ENCODE measurements around the gene KIN.

Gene KIN

GRCh38 chr10:7706534-7707073, 81.2 kb downstream of the KIN start:
- no peaks in the 10 kb centered on the region for H3K79me2 ChIP-seq (ENCODE audit: control insufficient read depth, low read length)
- no peaks in the 10 kb centered on the region for H4K20me1 ChIP-seq (ENCODE audit: control insufficient read depth, insufficient read depth, low read depth, low read length)
- no peaks in the 10 kb centered on the region for H3K9me2 ChIP-seq (replicated peaks; ENCODE audit: control insufficient read depth, low read length)
- no peaks in the 10 kb centered on the region for H3K4me1 ChIP-seq (ENCODE audit: control insufficient read depth, low read length)
- no peak overlapping the region for H3K4me3 ChIP-seq (ENCODE audit: low read length)
- H3K27me3 ChIP-seq (ENCODE audit: control insufficient read depth, low read length) = peaks cover 3% of the 10 kb centered on the region
- TF ChIP-seq CTCF (IDR thresholded peaks at IDR 0.05; ENCODE audit: low read depth, low read length, poor library complexity, severe bottlenecking) = no peak
- no peak for TF ChIP-seq EZH2phosphoT487 (IDR thresholded peaks at IDR 0.05; ENCODE audit: borderline replicate concordance, low read length)
- H3K27ac ChIP-seq (ENCODE audit: low read depth, low read length) = no peak overlapping the region
- H3K36me3 ChIP-seq (ENCODE audit: control insufficient read depth, low read length) = no peaks in the 10 kb centered on the region
- H3K4me2 ChIP-seq (ENCODE audit: low read length) = no peak overlapping the region
- H3F3A ChIP-seq (ENCODE audit: control insufficient read depth, insufficient read depth) = no peaks in the 10 kb centered on the region
- H3K9me3 ChIP-seq (ENCODE audit: control insufficient read depth, insufficient read depth, low read length) = no peaks in the 10 kb centered on the region

GRCh38 chr10:7705341-7705740, 82.5 kb downstream of the KIN start:
- peaks cover 3% of the 10 kb centered on the region for H3K27me3 ChIP-seq (ENCODE audit: control insufficient read depth, low read length)
- H3K4me1 ChIP-seq (ENCODE audit: control insufficient read depth, low read length) = no peaks in the 10 kb centered on the region
- no peak overlapping the region for H3K4me3 ChIP-seq (ENCODE audit: low read length)
- no peaks in the 10 kb centered on the region for H3K36me3 ChIP-seq (ENCODE audit: control insufficient read depth, low read length)
- no peaks in the 10 kb centered on the region for H4K20me1 ChIP-seq (ENCODE audit: control insufficient read depth, insufficient read depth, low read depth, low read length)
- H3K79me2 ChIP-seq (ENCODE audit: control insufficient read depth, low read length) = no peaks in the 10 kb centered on the region
- H3F3A ChIP-seq (ENCODE audit: control insufficient read depth, insufficient read depth) = no peaks in the 10 kb centered on the region
- H3K27ac ChIP-seq (ENCODE audit: low read depth, low read length) = no peak overlapping the region
- TF ChIP-seq CTCF (IDR thresholded peaks at IDR 0.05; ENCODE audit: low read depth, low read length, poor library complexity, severe bottlenecking) (no peak), EZH2phosphoT487 (IDR thresholded peaks at IDR 0.05; ENCODE audit: borderline replicate concordance, low read length) (no peak)
- H3K9me3 ChIP-seq (ENCODE audit: control insufficient read depth, insufficient read depth, low read length) = no peaks in the 10 kb centered on the region
- no peak overlapping the region for H3K4me2 ChIP-seq (ENCODE audit: low read length)
- no peaks in the 10 kb centered on the region for H3K9me2 ChIP-seq (replicated peaks; ENCODE audit: control insufficient read depth, low read length)

- Histone ChIP-seq H3K9me2 (replicated peaks; ENCODE audit: control insufficient read depth, low read length) (no peaks in the 10 kb centered on the region), H3K4me1 (ENCODE audit: control insufficient read depth, low read length) (no peaks in the 10 kb centered on the region), H3K36me3 (ENCODE audit: control insufficient read depth, low read length) (no peaks in the 10 kb centered on the region), H3K27me3 (ENCODE audit: control insufficient read depth, low read length) (peaks cover 3% of the 10 kb centered on the region), H3K27ac (ENCODE audit: low read depth, low read length) (no peak overlapping the region), H3K79me2 (ENCODE audit: control insufficient read depth, low read length) (no peaks in the 10 kb centered on the region), H3K4me2 (ENCODE audit: low read length) (no peak overlapping the region), H3K9me3 (ENCODE audit: control insufficient read depth, insufficient read depth, low read length) (no peaks in the 10 kb centered on the region), H3F3A (ENCODE audit: control insufficient read depth, insufficient read depth) (no peaks in the 10 kb centered on the region), H4K20me1 (ENCODE audit: control insufficient read depth, insufficient read depth, low read depth, low read length) (no peaks in the 10 kb centered on the region), H3K4me3 (ENCODE audit: low read length) (no peak overlapping the region)
- no peak for TF ChIP-seq EZH2phosphoT487 (IDR thresholded peaks at IDR 0.05; ENCODE audit: borderline replicate concordance, low read length)
- no peak for TF ChIP-seq CTCF (IDR thresholded peaks at IDR 0.05; ENCODE audit: low read depth, low read length, poor library complexity, severe bottlenecking)
Observed at GRCh38 chr10:7704071-7705016, 83.4 kb downstream of the KIN start.

Data from DOHH2 (cell line).